HepG2 (cell line): ENCODE measurements around the gene ZSCAN1. TPM values are rescaled to one million over a fixed set of nuclear protein-coding genes. Genes with fewer than 3 reads are reported as not detected.

Source experiments
- ATAC-seq: fragments of 200-7000 bp; cut with Tn5 transposase; 3 replicates; pipeline ENCODE4 v1.9.1; 2020; ENCODE audit warnings: mild to moderate bottlenecking, moderate library complexity
- BruUV-seq: library from RNA; stranded (reverse); fragments of 400-500 nt; replicated peaks from 2 replicates; lab custom pipeline; 2021; lab: Mats Ljungman, UMichigan
- CTCF ChIA-PET: fragments of 300-600 bp; formaldehyde crosslinking; extraction: SDS; loops from one replicate; lab custom pipeline; 2021; ENCODE audit warnings: low total read pairs, inconsistent platforms, low intra/inter-chr PET ratio; lab: Yijun Ruan, JAX
- POLR2A ChIA-PET: fragments of 350-600 bp; sonication (Branson Sonifier 250); formaldehyde crosslinking; loops from one replicate; lab custom pipeline; 2020; ENCODE audit warnings: antibody characterized with exemption, inconsistent platforms; lab: Yijun Ruan, JAX
- DNase-seq: peaks from one replicate; pipeline ENCODE4 v3.0.0-alpha.2; 2015; ENCODE audit warnings: low spot score
- FAIRE-seq: peaks from 3 replicates; lab custom pipeline; 2011; peaks lifted over from hg19 to GRCh38; lab: Jason Lieb, UNC
- H2AFZ ChIP-seq: one replicate; pipeline ENCODE4 v1.6.1; 2011; ENCODE audit warnings: low read length, inconsistent platforms
- H3K27ac ChIP-seq: fragments of 300-600 bp; 3 replicates; pipeline ENCODE4 v1.8.0; 2011; ENCODE audit warnings: mixed run types, mild to moderate bottlenecking, mixed read lengths, low read length, inconsistent platforms; ENCODE audit not compliant: insufficient read depth; ENCODE audit errors: extremely low read length
- H3K27me3 ChIP-seq, 2 experiments: fragments of 200-600 bp in 1 of 2; 2 replicates in 1 of 2; 3 replicates in 1 of 2; pipeline versions ENCODE4 v1.6.0 to v1.8.0; 2011; ENCODE audit warnings: low read length in 2 of 2, mild to moderate bottlenecking in 2 of 2, moderate library complexity in 2 of 2, inconsistent platforms in 1 of 2; ENCODE audit not compliant: insufficient read depth in 2 of 2, control insufficient read depth in 1 of 2
- H3K36me3 ChIP-seq, 2 experiments: fragments of 200-600 bp in 1 of 2; replicated peaks in 1 of 2; 2 replicates in 1 of 2; 3 replicates in 1 of 2; pipeline versions ENCODE4 v1.5.1 to v1.8.0; 2011; ENCODE audit warnings: low read length in 2 of 2, inconsistent platforms in 1 of 2; ENCODE audit not compliant: insufficient read depth in 2 of 2, control insufficient read depth in 1 of 2
- H3K4me1 ChIP-seq: 2 replicates; pipeline ENCODE4 v1.5.1; 2012; ENCODE audit warnings: low read length, inconsistent platforms; ENCODE audit not compliant: insufficient read depth
- H3K4me2 ChIP-seq: 2 replicates; pipeline ENCODE4 v1.6.0; 2011; ENCODE audit warnings: low read depth, low read length, inconsistent platforms
- H3K4me3 ChIP-seq, 3 experiments: fragments of 200-600 bp in 1 of 3; sonication (generic), shearing (Covaris generic) in 1 of 3; replicated peaks in 1 of 3; 2 replicates each; pipeline ENCODE4 v1.5.1; 2011 to 2016; ENCODE audit warnings: low read length in 3 of 3, inconsistent platforms in 2 of 3, low read depth in 2 of 3, mild to moderate bottlenecking in 2 of 3, control low read depth in 1 of 3, mixed read lengths in 1 of 3; ENCODE audit not compliant: insufficient read depth in 1 of 3
- H3K79me2 ChIP-seq: one replicate; pipeline ENCODE4 v1.6.1; 2011; ENCODE audit warnings: low read length, inconsistent platforms; ENCODE audit not compliant: insufficient read depth
- H3K9ac ChIP-seq: 2 replicates; pipeline ENCODE4 v1.6.0; 2011; ENCODE audit warnings: mild to moderate bottlenecking, low read depth, low read length, inconsistent platforms; ENCODE audit not compliant: insufficient read depth
- H3K9me3 ChIP-seq: 2 replicates; pipeline ENCODE4 v1.5.1; 2012; ENCODE audit warnings: mild to moderate bottlenecking, low read length
- H4K20me1 ChIP-seq: 2 replicates; pipeline ENCODE4 v1.6.0; 2011; ENCODE audit warnings: inconsistent platforms, mild to moderate bottlenecking, low read length, moderate library complexity; ENCODE audit not compliant: insufficient read depth
- ARID5B ChIP-seq: IDR thresholded peaks from 2 replicates; pipeline ENCODE4 v1.4.0; 2020; ENCODE audit warnings: mild to moderate bottlenecking, missing genetic modification reagents
- HMG20B ChIP-seq: conservative IDR thresholded peaks from 2 replicates; pipeline ENCODE4 v1.6.1; 2016; ENCODE audit warnings: missing genetic modification reagents, missing compliant biosample characterization
- HNF4A ChIP-seq: sonication (generic); formaldehyde crosslinking; IDR thresholded peaks from 2 replicates; pipeline ENCODE4 v1.4.0; 2020; ENCODE audit warnings: missing genetic modification reagents
- RBM39 ChIP-seq: fragments of 200-400 bp; formaldehyde crosslinking; IDR thresholded peaks from one replicate; pipeline ENCODE4 v1.6.1; 2018; ENCODE audit warnings: antibody characterized with exemption, mild to moderate bottlenecking, low read depth, low read length; ENCODE audit not compliant: poor library complexity, severe bottlenecking
- REL ChIP-seq: sonication (generic); formaldehyde crosslinking; conservative IDR thresholded peaks from 2 replicates; pipeline ENCODE4 v1.8.0; 2022; ENCODE audit warnings: mild to moderate bottlenecking, missing genetic modification reagents, moderate library complexity
- RFXAP ChIP-seq: sonication (generic); formaldehyde crosslinking; IDR thresholded peaks from 2 replicates; pipeline ENCODE4 v1.4.0; 2020; ENCODE audit warnings: missing genetic modification reagents, borderline replicate concordance
- TARDBP ChIP-seq: sonication (generic); formaldehyde crosslinking; IDR thresholded peaks from 2 replicates; pipeline ENCODE4 v1.8.0; 2022; ENCODE audit warnings: mild to moderate bottlenecking, missing genetic modification reagents
- TRAFD1 ChIP-seq: sonication (generic); formaldehyde crosslinking; IDR thresholded peaks from 2 replicates; pipeline ENCODE4 v1.5.1; 2020; ENCODE audit warnings: missing genetic modification reagents, mild to moderate bottlenecking, borderline replicate concordance
- ZBED4 ChIP-seq: sonication (generic); formaldehyde crosslinking; IDR thresholded peaks from 2 replicates; pipeline ENCODE4 v1.4.0; 2020; ENCODE audit warnings: missing genetic modification reagents, borderline replicate concordance
- ZNF709 ChIP-seq: sonication (generic); formaldehyde crosslinking; IDR thresholded peaks from 2 replicates; pipeline ENCODE4 v1.5.0; 2020; ENCODE audit warnings: mild to moderate bottlenecking, missing genetic modification reagents
- ZNF772 ChIP-seq: sonication (generic); formaldehyde crosslinking; IDR thresholded peaks from 2 replicates; pipeline ENCODE4 v1.5.0; 2020; ENCODE audit warnings: mild to moderate bottlenecking, missing genetic modification reagents
- ZNF782 ChIP-seq: sonication (generic); formaldehyde crosslinking; IDR thresholded peaks from 2 replicates; pipeline ENCODE4 v1.4.0; 2020; ENCODE audit warnings: missing genetic modification reagents, mild to moderate bottlenecking, borderline replicate concordance
- WGBS: methylation state at CpG from one replicate; pipeline ENCODE4 v1.1.6; 2017; ENCODE audit warnings: low lambda C conversion rate; 5-methylcytosine and 5-hydroxymethylcytosine counted together
- in situ Hi-C: cut with HindIII; loops from 2 replicates; pipeline ENCODE4 v1.10.0; 2017; ENCODE audit warnings: low pct_unique_long_range_greater_than_20kb; ENCODE audit not compliant: extremely low pct_ligation_motif_present
- intact Hi-C: fragments of 100-400 bp; cut with micrococcal nuclease; formaldehyde crosslinking; loops from one replicate; pipeline ENCODE4 v1.10.0; 2022; ENCODE audit not compliant: unreplicated experiment
- polyA plus RNA-seq, 8 experiments: library from polyadenylated mRNA; depleted of rRNA in 3 of 8; stranded (reverse) in 7 of 8; unstranded in 1 of 8; fragments of >200 nt; fragmentation: Illumina TruSeq in 4 of 8; extraction: Trizol in 4 of 8; gene quantifications; 2 replicates each; pipeline versions ENCODE4 v1.2.1 to v1.2.3, GENCODE V29; 2011 to 2016; ENCODE audit warnings: low read depth in 4 of 8, missing spikeins in 1 of 8, mixed read lengths in 1 of 8; ENCODE audit not compliant: insufficient read depth in 1 of 8
- total RNA-seq, 5 experiments: library from RNA; depleted of rRNA; stranded (reverse); fragments of >200 nt; fragmentation: Illumina TruSeq; extraction: Trizol; gene quantifications; 2 replicates each; pipeline ENCODE4 v1.2.3, GENCODE V29; 2016; ENCODE audit warnings: low read depth in 1 of 5

ZSCAN1 gene
- total and polyA plus RNA-seq, 2 of the 13 experiments (the other 11 are each of a cell fraction or from before 2014, with no cell fraction given) = not detected

GRCh38 chr19:58010507-58010906, 23.3 kb upstream of the ZSCAN1 start:
- WGBS = 90% methylated on average over 22 of the region's 22 CpGs
- CTCF ChIA-PET = no interaction called here
- no peak for ATAC-seq
- no peak overlapping the region for H3K4me3 ChIP-seq
- H3K4me2 ChIP-seq = no peak overlapping the region
- H4K20me1 ChIP-seq = no peaks in the 10 kb centered on the region
- H3K79me2 ChIP-seq = no peaks in the 10 kb centered on the region
- BruUV-seq = no TSS peak
- no peak overlapping the region for H3K9ac ChIP-seq
- H3K27me3 ChIP-seq = no peaks in the 10 kb centered on the region; a peak in 1 of 5 replicates
- POLR2A ChIA-PET = no interaction called here
- intact Hi-C loops = no loop called here
- H3K27ac ChIP-seq = no peak overlapping the region
- H3K9me3 ChIP-seq = peaks cover 78% of the 10 kb centered on the region
- H3K36me3 ChIP-seq = peaks cover 0 to 8% of the 10 kb centered on the region in 2 experiments; a peak in 1 of 5 replicates
- no peak for DNase-seq
- TF ChIP-seq RBM39 = no peak
- TF ChIP-seq RFXAP (CRISPR knock-in tag) = no peak
- TF ChIP-seq ZNF772 = no peak
- no peak for TF ChIP-seq REL (CRISPR knock-in tag)
- TF ChIP-seq ARID5B (CRISPR knock-in tag) = no peak
- TF ChIP-seq TRAFD1 = no peak
- TF ChIP-seq ZBED4 (CRISPR knock-in tag) = no peak
- no peak for TF ChIP-seq TARDBP
- TF ChIP-seq ZNF782 (CRISPR knock-in tag) = no peak
- TF ChIP-seq HNF4A (CRISPR knock-in tag) = no peak
- no peak for TF ChIP-seq ZNF709 (CRISPR knock-in tag)
- TF ChIP-seq HMG20B (CRISPR knock-in tag) = no peak
- no peak overlapping the region for H2AFZ ChIP-seq
- in situ Hi-C loops = no loop called here
- no peak for FAIRE-seq
- H3K4me1 ChIP-seq = 0 out of 2 replicates have a peak, but pooled peaks cover 11% of the 10 kb centered on the region
